HepG2 (cell line): ENCODE measurements around the gene BMPR2. TPM values are rescaled to one million over a fixed set of nuclear protein-coding genes. Genes with fewer than 3 reads are reported as not detected.

ENCODE experiments used
- AGO1 ChIP-seq: fragments of 200-400 bp; formaldehyde crosslinking; IDR thresholded peaks from 2 replicates; pipeline ENCODE4 v1.6.1; 2017; ENCODE audit warnings: mild to moderate bottlenecking, low read depth, low read length, moderate library complexity; ENCODE audit not compliant: poor library complexity, severe bottlenecking
- CBX1 ChIP-seq: IDR thresholded peaks from one replicate; pipeline ENCODE4 v1.6.1; 2016; ENCODE audit warnings: antibody characterized with exemption, low read depth
- GATA4 ChIP-seq: sonication (generic); IDR thresholded peaks from 2 replicates; pipeline ENCODE4 v1.6.1; 2016; ENCODE audit warnings: antibody characterized with exemption, low read depth, borderline replicate concordance
- IKZF1 ChIP-seq: fragments of 450-650 bp; IDR thresholded peaks from 2 replicates; pipeline ENCODE4 v1.7.1; 2016
- NAIF1 ChIP-seq: sonication (generic); formaldehyde crosslinking; IDR thresholded peaks from 2 replicates; pipeline ENCODE4 v1.5.0; 2020; ENCODE audit warnings: mild to moderate bottlenecking, missing genetic modification reagents, borderline replicate concordance
- SAP130 ChIP-seq: IDR thresholded peaks from 2 replicates; pipeline ENCODE4 v1.6.1; 2016; ENCODE audit warnings: low read depth
- TOE1 ChIP-seq: sonication (generic); formaldehyde crosslinking; IDR thresholded peaks from 2 replicates; pipeline ENCODE4 v1.4.0; 2020; ENCODE audit warnings: mild to moderate bottlenecking, missing genetic modification reagents
- TOPORS ChIP-seq: sonication (generic); formaldehyde crosslinking; IDR thresholded peaks from 2 replicates; pipeline ENCODE4 v1.8.0; 2023; ENCODE audit warnings: mild to moderate bottlenecking, missing genetic modification reagents
- U2AF2 ChIP-seq: fragments of 200-400 bp; formaldehyde crosslinking; IDR thresholded peaks from 2 replicates; pipeline ENCODE4 v1.6.1; 2017; ENCODE audit warnings: low read depth, mild to moderate bottlenecking, low read length
- ZNF260 ChIP-seq: sonication (generic); formaldehyde crosslinking; IDR thresholded peaks from 2 replicates; pipeline ENCODE4 v1.4.0; 2020; ENCODE audit warnings: missing genetic modification reagents, low read depth, mild to moderate bottlenecking, borderline replicate concordance
- polyA plus RNA-seq, 8 experiments: library from polyadenylated mRNA; depleted of rRNA in 3 of 8; stranded (reverse) in 7 of 8; unstranded in 1 of 8; fragments of >200 nt; fragmentation: Illumina TruSeq in 4 of 8; extraction: Trizol in 4 of 8; gene quantifications; 2 replicates each; pipeline versions ENCODE4 v1.2.1 to v1.2.3, GENCODE V29; 2011 to 2016; ENCODE audit warnings: low read depth in 4 of 8, missing spikeins in 1 of 8, mixed read lengths in 1 of 8; ENCODE audit not compliant: insufficient read depth in 1 of 8
- total RNA-seq, 5 experiments: library from RNA; depleted of rRNA; stranded (reverse); fragments of >200 nt; fragmentation: Illumina TruSeq; extraction: Trizol; gene quantifications; 2 replicates each; pipeline ENCODE4 v1.2.3, GENCODE V29; 2016; ENCODE audit warnings: low read depth in 1 of 5
- TF ChIP-seq, protein P1 (sequence below), 2 experiments: sonication (generic) in 1 of 2; formaldehyde crosslinking in 1 of 2; IDR thresholded peaks; 2 replicates each; pipeline versions ENCODE4 v1.4.0 to v1.6.1; 2016 to 2020; ENCODE audit warnings: borderline replicate concordance in 1 of 2, low read depth in 1 of 2, mild to moderate bottlenecking in 1 of 2, missing genetic modification reagents in 1 of 2
- TF ChIP-seq, protein P2 (sequence below): sonication (generic); formaldehyde crosslinking; IDR thresholded peaks from 2 replicates; pipeline ENCODE4 v1.5.1; 2020; ENCODE audit warnings: missing genetic modification reagents, mild to moderate bottlenecking, borderline replicate concordance
- TF ChIP-seq, protein P3 (sequence below): sonication (generic); formaldehyde crosslinking; IDR thresholded peaks from 2 replicates; pipeline ENCODE4 v1.4.0; 2020; ENCODE audit warnings: mild to moderate bottlenecking, missing genetic modification reagents, borderline replicate concordance
- TF ChIP-seq, protein P4 (sequence below): sonication (generic); formaldehyde crosslinking; IDR thresholded peaks from 2 replicates; pipeline ENCODE4 v1.4.0; 2020; ENCODE audit warnings: missing genetic modification reagents

BMPR2 gene
- total and polyA plus RNA-seq, 2 of the 13 experiments (the other 11 are each of a cell fraction or from before 2014, with no cell fraction given): 5.5 to 10.3 TPM

DNA sequence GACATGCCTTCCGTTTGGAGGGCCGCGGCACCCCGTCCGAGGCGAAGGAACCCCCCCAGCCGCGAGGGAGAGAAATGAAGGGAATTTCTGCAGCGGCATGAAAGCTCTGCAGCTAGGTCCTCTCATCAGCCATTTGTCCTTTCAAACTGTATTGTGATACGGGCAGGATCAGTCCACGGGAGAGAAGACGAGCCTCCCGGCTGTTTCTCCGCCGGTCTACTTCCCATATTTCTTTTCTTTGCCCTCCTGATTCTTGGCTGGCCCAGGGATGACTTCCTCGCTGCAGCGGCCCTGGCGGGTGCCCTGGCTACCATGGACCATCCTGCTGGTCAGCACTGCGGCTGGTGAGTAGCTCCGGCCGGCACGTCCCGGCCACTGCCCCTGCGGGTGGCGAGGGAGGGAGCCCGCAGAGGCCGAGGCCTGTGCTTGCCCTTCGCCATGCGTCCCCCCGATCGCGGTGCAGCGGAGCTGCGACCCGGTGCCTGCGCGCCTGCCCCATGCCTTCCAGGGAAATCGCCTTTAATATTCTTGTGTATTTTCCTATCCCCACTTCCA, 1.2 kb downstream of the BMPR2 start (continued):
- TF ChIP-seq, protein P1, sequence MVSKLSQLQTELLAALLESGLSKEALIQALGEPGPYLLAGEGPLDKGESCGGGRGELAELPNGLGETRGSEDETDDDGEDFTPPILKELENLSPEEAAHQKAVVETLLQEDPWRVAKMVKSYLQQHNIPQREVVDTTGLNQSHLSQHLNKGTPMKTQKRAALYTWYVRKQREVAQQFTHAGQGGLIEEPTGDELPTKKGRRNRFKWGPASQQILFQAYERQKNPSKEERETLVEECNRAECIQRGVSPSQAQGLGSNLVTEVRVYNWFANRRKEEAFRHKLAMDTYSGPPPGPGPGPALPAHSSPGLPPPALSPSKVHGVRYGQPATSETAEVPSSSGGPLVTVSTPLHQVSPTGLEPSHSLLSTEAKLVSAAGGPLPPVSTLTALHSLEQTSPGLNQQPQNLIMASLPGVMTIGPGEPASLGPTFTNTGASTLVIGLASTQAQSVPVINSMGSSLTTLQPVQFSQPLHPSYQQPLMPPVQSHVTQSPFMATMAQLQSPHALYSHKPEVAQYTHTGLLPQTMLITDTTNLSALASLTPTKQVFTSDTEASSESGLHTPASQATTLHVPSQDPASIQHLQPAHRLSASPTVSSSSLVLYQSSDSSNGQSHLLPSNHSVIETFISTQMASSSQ (IDR thresholded peaks at IDR 0.05; ENCODE audit: low read depth): no peak
- TF ChIP-seq, protein P1 (CRISPR knock-in tag; IDR thresholded peaks at IDR 0.05; ENCODE audit: borderline replicate concordance): peak; percentile 73; the same call in 1 of the 2 replicates
- TF ChIP-seq U2AF2 (no peak), SAP130 (peak; percentile 89), TOPORS (no peak), GATA4 (no peak), TOE1 (CRISPR knock-in tag) (no peak), IKZF1 (no peak), NAIF1 (no peak; the same call in 1 of the 2 replicates), ZNF260 (CRISPR knock-in tag) (no peak), AGO1 (no peak), CBX1 (no peak)
- TF ChIP-seq, protein P2, sequence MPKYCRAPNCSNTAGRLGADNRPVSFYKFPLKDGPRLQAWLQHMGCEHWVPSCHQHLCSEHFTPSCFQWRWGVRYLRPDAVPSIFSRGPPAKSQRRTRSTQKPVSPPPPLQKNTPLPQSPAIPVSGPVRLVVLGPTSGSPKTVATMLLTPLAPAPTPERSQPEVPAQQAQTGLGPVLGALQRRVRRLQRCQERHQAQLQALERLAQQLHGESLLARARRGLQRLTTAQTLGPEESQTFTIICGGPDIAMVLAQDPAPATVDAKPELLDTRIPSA (CRISPR knock-in tag): no peak
- TF ChIP-seq, protein P3, sequence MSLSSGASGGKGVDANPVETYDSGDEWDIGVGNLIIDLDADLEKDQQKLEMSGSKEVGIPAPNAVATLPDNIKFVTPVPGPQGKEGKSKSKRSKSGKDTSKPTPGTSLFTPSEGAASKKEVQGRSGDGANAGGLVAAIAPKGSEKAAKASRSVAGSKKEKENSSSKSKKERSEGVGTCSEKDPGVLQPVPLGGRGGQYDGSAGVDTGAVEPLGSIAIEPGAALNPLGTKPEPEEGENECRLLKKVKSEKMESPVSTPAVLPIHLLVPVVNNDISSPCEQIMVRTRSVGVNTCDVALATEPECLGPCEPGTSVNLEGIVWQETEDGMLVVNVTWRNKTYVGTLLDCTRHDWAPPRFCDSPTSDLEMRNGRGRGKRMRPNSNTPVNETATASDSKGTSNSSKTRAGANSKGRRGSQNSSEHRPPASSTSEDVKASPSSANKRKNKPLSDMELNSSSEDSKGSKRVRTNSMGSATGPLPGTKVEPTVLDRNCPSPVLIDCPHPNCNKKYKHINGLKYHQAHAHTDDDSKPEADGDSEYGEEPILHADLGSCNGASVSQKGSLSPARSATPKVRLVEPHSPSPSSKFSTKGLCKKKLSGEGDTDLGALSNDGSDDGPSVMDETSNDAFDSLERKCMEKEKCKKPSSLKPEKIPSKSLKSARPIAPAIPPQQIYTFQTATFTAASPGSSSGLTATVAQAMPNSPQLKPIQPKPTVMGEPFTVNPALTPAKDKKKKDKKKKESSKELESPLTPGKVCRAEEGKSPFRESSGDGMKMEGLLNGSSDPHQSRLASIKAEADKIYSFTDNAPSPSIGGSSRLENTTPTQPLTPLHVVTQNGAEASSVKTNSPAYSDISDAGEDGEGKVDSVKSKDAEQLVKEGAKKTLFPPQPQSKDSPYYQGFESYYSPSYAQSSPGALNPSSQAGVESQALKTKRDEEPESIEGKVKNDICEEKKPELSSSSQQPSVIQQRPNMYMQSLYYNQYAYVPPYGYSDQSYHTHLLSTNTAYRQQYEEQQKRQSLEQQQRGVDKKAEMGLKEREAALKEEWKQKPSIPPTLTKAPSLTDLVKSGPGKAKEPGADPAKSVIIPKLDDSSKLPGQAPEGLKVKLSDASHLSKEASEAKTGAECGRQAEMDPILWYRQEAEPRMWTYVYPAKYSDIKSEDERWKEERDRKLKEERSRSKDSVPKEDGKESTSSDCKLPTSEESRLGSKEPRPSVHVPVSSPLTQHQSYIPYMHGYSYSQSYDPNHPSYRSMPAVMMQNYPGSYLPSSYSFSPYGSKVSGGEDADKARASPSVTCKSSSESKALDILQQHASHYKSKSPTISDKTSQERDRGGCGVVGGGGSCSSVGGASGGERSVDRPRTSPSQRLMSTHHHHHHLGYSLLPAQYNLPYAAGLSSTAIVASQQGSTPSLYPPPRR: no peak
- TF ChIP-seq, protein P4, sequence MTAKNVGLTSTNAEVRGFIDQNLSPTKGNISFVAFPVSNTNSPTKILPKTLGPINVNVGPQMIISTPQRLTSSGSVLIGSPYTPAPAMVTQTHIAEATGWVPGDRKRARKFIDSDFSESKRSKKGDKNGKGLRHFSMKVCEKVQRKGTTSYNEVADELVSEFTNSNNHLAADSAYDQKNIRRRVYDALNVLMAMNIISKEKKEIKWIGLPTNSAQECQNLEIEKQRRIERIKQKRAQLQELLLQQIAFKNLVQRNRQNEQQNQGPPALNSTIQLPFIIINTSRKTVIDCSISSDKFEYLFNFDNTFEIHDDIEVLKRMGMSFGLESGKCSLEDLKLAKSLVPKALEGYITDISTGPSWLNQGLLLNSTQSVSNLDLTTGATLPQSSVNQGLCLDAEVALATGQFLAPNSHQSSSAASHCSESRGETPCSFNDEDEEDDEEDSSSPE (CRISPR knock-in tag): no peak
